Neural cell (in vitro differentiated cells): ENCODE data around the gene OR4F15.
"Not testable (repeated sequence)": the region's sequence is repeated elsewhere in the genome, so short reads cannot be mapped to it uniquely, and the experiment has no call there.

Experiments used
- CTCF ChIP-seq: fragments of 450-650 bp; IDR thresholded peaks from 2 replicates; pipeline ENCODE4 v1.5.1; 2014; ENCODE audit warnings: antibody characterized with exemption, mild to moderate bottlenecking, moderate library complexity; ENCODE audit not compliant: poor library complexity, severe bottlenecking
- POLR2AphosphoS5 ChIP-seq: IDR thresholded peaks from 2 replicates; pipeline ENCODE4 v1.6.1; 2012
- REST ChIP-seq: IDR thresholded peaks from 2 replicates; pipeline ENCODE4 v1.6.1; 2012; ENCODE audit warnings: borderline replicate concordance

- not testable (repeated sequence) for TF ChIP-seq REST, CTCF, POLR2AphosphoS5
Measured at GRCh38 chr15:101793981-101794380, 18.0 kb upstream of the OR4F15 start.
